CD4-positive, alpha-beta T cell (primary cell): ENCODE measurements around the gene CTNND1. TPM values are rescaled to one million over a fixed set of nuclear protein-coding genes. Genes with fewer than 3 reads are reported as not detected.

Experiments
- ATAC-seq: fragments of 200-7000 bp; cut with Tn5 transposase; one replicate; pipeline ENCODE4 v1.10.0; 2022; ENCODE audit warnings: mild to moderate bottlenecking; ENCODE audit not compliant: poor library complexity
- CTCF ChIA-PET: fragments of 350-600 bp; sonication (Branson Sonifier 250); formaldehyde crosslinking; loops from one replicate; lab custom pipeline; 2021; ENCODE audit warnings: antibody characterized with exemption, inconsistent platforms; lab: Charles Lee
- POLR2A ChIA-PET: fragments of 350-600 bp; sonication (Branson Sonifier 250); formaldehyde crosslinking; loops from one replicate; lab custom pipeline; 2021; ENCODE audit warnings: antibody characterized with exemption, inconsistent platforms; lab: Charles Lee
- DNase-seq, 14 experiments: peaks; one replicate each; pipeline ENCODE4 v3.0.0-alpha.2; 2013 to 2020; ENCODE audit warnings: mixed read lengths in 2 of 14
- H3K27ac ChIP-seq, 2 donors: one replicate each; pipeline versions ENCODE4 v1.5.1 to v1.7.0; 2013; ENCODE audit warnings: low read length in 2 of 2, low read depth in 1 of 2, mild to moderate bottlenecking in 1 of 2
- H3K27me3 ChIP-seq, 2 experiments: 1 replicate in 1 of 2; 2 replicates in 1 of 2; pipeline versions ENCODE4 v1.6.1 to v1.7.0; 2013; ENCODE audit warnings: low read length in 2 of 2, control low read depth in 1 of 2, mild to moderate bottlenecking in 1 of 2, moderate library complexity in 1 of 2; ENCODE audit not compliant: insufficient read depth in 2 of 2, control insufficient read depth in 1 of 2
- H3K36me3 ChIP-seq: one replicate; pipeline ENCODE4 v1.6.1; 2013; ENCODE audit warnings: low read length, control low read depth; ENCODE audit not compliant: insufficient read depth
- H3K4me1 ChIP-seq: one replicate; pipeline ENCODE4 v1.6.1; 2013; ENCODE audit warnings: low read length, control low read depth; ENCODE audit not compliant: insufficient read depth
- H3K4me3 ChIP-seq: one replicate; pipeline ENCODE4 v1.5.1; 2013; ENCODE audit warnings: mild to moderate bottlenecking, low read length, moderate library complexity
- H3K9me3 ChIP-seq, 2 experiments: 1 replicate in 1 of 2; 2 replicates in 1 of 2; pipeline versions ENCODE4 v1.6.1 to v1.7.0; 2013; ENCODE audit warnings: low read length in 2 of 2, mild to moderate bottlenecking in 2 of 2, control low read depth in 1 of 2, moderate library complexity in 1 of 2; ENCODE audit not compliant: control insufficient read depth in 1 of 2, insufficient read depth in 1 of 2
- H3K27ac Mint-ChIP-seq: one replicate; pipeline ENCODE4 v1.8.0; 2020; ENCODE audit warnings: mixed read lengths
- H3K27me3 Mint-ChIP-seq: one replicate; pipeline ENCODE4 v1.8.0; 2021; ENCODE audit warnings: mixed read lengths
- H3K36me3 Mint-ChIP-seq: one replicate; pipeline ENCODE4 v1.8.0; 2021; ENCODE audit warnings: low read depth, mixed read lengths
- H3K4me1 Mint-ChIP-seq: one replicate; pipeline ENCODE4 v1.8.0; 2021; ENCODE audit warnings: low read depth, mixed read lengths
- H3K4me3 Mint-ChIP-seq: one replicate; pipeline ENCODE4 v1.8.0; 2020; ENCODE audit warnings: mild to moderate bottlenecking, mixed read lengths
- H3K9me3 Mint-ChIP-seq: one replicate; pipeline ENCODE4 v1.8.0; 2020; ENCODE audit warnings: mixed read lengths
- CTCF ChIP-seq: fragments of 200-600 bp; IDR thresholded peaks from one replicate; pipeline ENCODE4 v1.8.0; 2022; ENCODE audit warnings: antibody characterized with exemption, mild to moderate bottlenecking
- intact Hi-C, 2 experiments: fragments of 100-400 bp; cut with DNase I in 1 of 2; cut with micrococcal nuclease in 1 of 2; formaldehyde crosslinking; loops; one replicate each; pipeline versions ENCODE4 v1.15.1 to v1.9.0; 2023 to 2025; cut with DNase I, micrococcal nuclease
- total RNA-seq, 174 experiments: library from RNA in 2 of 174; stranded (reverse) in 2 of 174; gene quantifications; one replicate each; pipeline ENCODE4 v1.2.3 and lab custom pipeline; 2021 to 2026

CTNND1 gene
- total RNA-seq, 2 experiments from 2014 or later, result 12.4 to 12.5 TPM

DNA sequence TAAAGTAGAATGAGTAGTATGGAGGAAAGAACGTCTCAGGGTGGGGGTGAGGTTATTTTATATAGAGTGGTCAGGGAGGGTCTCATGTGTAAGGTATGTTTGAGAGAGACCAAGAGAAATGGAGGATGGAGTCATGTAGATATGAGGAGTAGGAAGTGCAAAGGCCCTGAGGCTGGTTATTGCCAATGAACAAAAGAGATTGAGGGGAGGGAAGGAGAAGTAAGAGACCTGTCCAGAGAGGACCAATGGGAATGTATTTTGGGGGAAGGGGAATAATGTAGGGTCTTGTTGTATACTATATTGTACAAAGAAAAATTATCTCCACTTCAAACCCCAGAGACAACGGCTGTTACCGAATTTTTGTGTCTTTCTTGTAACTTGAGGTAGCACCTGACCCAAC is 9.8 kb downstream of the CTNND1 start:
- Mint-ChIP-seq H3K4me1 (peaks cover 11% of the 10 kb centered on the region), H3K4me3 (no peak overlapping the region), H3K27ac (no peak overlapping the region), H3K36me3 (no peaks in the 10 kb centered on the region), H3K9me3 (no peaks in the 10 kb centered on the region), H3K27me3 (no peaks in the 10 kb centered on the region)
- H3K27ac ChIP-seq, result no peak overlapping the region
- ATAC-seq, result no peak
- no peaks in the 10 kb centered on the region for H3K9me3 ChIP-seq
- intact Hi-C loops, result no loop called here
- no peak overlapping the region for H3K4me3 ChIP-seq
- ChIA-PET POLR2A (no interaction called here), CTCF (interaction anchor here (1.1 kb wide), 1 partner anchor 10 kb away, joined by 5 read pairs; no protein-coding TSS in a partner anchor)
- DNase-seq, result no peak
- H3K4me1 ChIP-seq, result no peaks in the 10 kb centered on the region
- H3K36me3 ChIP-seq, result no peaks in the 10 kb centered on the region
- no peaks in the 10 kb centered on the region for H3K27me3 ChIP-seq
- no peak for TF ChIP-seq CTCF

DNA sequence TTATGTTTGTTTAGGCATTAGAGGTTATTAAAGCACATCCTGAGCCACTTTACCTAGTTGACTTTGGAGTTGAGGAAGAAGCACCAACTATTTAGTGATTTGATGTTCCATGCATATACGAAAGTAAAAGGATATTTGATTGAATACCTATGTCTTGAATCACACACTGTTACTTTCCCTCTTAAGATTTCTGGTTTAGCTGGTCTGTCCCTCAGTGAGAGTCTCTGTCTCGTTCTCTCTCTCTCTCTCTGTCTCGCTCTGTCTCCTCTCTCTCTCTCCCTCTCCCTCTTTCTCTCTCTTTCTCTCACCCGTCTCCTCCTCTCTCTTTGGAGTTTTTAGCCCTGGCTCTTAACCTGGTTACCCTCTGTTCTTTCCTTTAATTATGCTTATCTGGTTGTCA is 11.0 kb downstream of the CTNND1 start:
- H3K27me3 Mint-ChIP-seq, result no peaks in the 10 kb centered on the region
- no peak overlapping the region for H3K27ac Mint-ChIP-seq
- intact Hi-C loops, result no loop called here
- Histone ChIP-seq H3K9me3 (no peaks in the 10 kb centered on the region), H3K4me1 (no peaks in the 10 kb centered on the region), H3K27me3 (no peaks in the 10 kb centered on the region), H3K36me3 (no peaks in the 10 kb centered on the region), H3K27ac (no peak overlapping the region), H3K4me3 (no peak overlapping the region)
- ATAC-seq (no peak), DNase-seq (no peak)
- no peak overlapping the region for H3K4me3 Mint-ChIP-seq
- ChIA-PET POLR2A (no interaction called here), CTCF (no interaction called here)
- H3K36me3 Mint-ChIP-seq, result no peaks in the 10 kb centered on the region
- H3K9me3 Mint-ChIP-seq, result no peaks in the 10 kb centered on the region
- peaks cover 18% of the 10 kb centered on the region for H3K4me1 Mint-ChIP-seq
- TF ChIP-seq CTCF, result no peak

DNA sequence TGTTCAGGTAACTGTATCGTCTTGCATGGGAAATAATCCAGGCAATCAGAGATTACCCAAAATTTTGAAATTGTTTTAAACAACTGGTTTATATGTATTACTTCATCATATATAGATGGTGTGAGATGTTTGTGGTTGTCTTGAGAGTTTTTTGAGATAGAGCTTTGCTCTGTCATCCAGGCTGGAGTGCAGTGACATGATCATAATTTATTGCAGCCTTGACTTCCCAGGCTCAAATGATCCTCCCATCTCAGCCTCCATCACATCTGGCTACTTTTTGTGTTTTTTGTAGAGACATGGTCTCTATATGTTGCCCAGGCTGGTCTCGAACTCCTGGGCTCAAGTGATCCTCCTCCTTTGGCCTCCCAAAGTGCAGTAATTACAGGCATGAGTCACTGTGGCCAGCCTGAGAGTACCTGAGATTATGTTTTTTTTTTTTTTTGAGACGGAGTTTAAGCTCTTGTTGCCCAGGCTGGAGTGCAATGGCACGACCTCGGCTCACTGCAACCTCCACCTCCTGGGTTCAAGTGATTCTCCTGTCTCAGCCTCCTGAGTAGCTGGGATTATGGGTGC is 11.5 kb downstream of the CTNND1 start:
- Histone ChIP-seq H3K4me1 (no peaks in the 10 kb centered on the region), H3K36me3 (no peaks in the 10 kb centered on the region), H3K9me3 (no peaks in the 10 kb centered on the region), H3K27ac (no peak overlapping the region), H3K27me3 (no peaks in the 10 kb centered on the region), H3K4me3 (no peak overlapping the region)
- no peaks in the 10 kb centered on the region for H3K27me3 Mint-ChIP-seq
- POLR2A ChIA-PET, result no interaction called here
- CTCF ChIA-PET, result no interaction called here
- H3K27ac Mint-ChIP-seq, result no peak overlapping the region
- no peaks in the 10 kb centered on the region for H3K9me3 Mint-ChIP-seq
- peaks cover 20% of the 10 kb centered on the region for H3K4me1 Mint-ChIP-seq
- no peak for TF ChIP-seq CTCF
- ATAC-seq, result no peak
- H3K36me3 Mint-ChIP-seq, result no peaks in the 10 kb centered on the region
- H3K4me3 Mint-ChIP-seq, result no peak overlapping the region
- no peak for DNase-seq
- intact Hi-C loops, result no loop called here
